HG03442 (cell line): ENCODE data around the gene PPP1R1A.

Experiments
- ATAC-seq: cut with Tn5 transposase; IDR thresholded peaks from one replicate; pipeline ENCODE4 v1.9.1; 2021; ENCODE audit warnings: mild to moderate bottlenecking, moderate library complexity; ENCODE audit not compliant: unreplicated experiment

PPP1R1A gene

GRCh38 chr12:54588110-54588889, at the start of gene PPP1R1A:
Gene PPP1R1A (minus strand): TSS chr12:54588659. CDS start chr12:54588488, 171 bp downstream.
- ATAC-seq, result no peak

GRCh38 chr12:54634795-54635194, 46.3 kb upstream of the PPP1R1A start, which contains the start of gene LACRT:
Gene LACRT (minus strand): TSS chr12:54634895. CDS start chr12:54634841, 54 bp downstream.
- no peak for ATAC-seq

GRCh38 chr12:54631988-54632728, 43.7 kb upstream of the PPP1R1A start:
- ATAC-seq, result no peak

GRCh38 chr12:54631551-54631950, 43.1 kb upstream of the PPP1R1A start:
- no peak for ATAC-seq

- ATAC-seq, result no peak
Observed at GRCh38 chr12:54629925-54630324, 41.5 kb upstream of the PPP1R1A start.

- ATAC-seq, result no peak
Observed at GRCh38 chr12:54628186-54628846, 39.9 kb upstream of the PPP1R1A start.

- no peak for ATAC-seq
Observed at GRCh38 chr12:54627304-54627703, 38.8 kb upstream of the PPP1R1A start.

GRCh38 chr12:54625598-54625997, 37.1 kb upstream of the PPP1R1A start:
- ATAC-seq, result no peak

- ATAC-seq, result no peak
Observed at GRCh38 chr12:54624315-54625279, 36.1 kb upstream of the PPP1R1A start.

- no peak for ATAC-seq
Observed at GRCh38 chr12:54622463-54623183, 34.2 kb upstream of the PPP1R1A start.

- no peak for ATAC-seq
Observed at GRCh38 chr12:54616933-54617680, 28.6 kb upstream of the PPP1R1A start.

- no peak for ATAC-seq
Observed at GRCh38 chr12:54612225-54612750, 23.8 kb upstream of the PPP1R1A start.

- ATAC-seq, result no peak
Observed at GRCh38 chr12:54611715-54612149, 23.3 kb upstream of the PPP1R1A start.

- no peak for ATAC-seq
Observed at GRCh38 chr12:54608769-54609168, 20.3 kb upstream of the PPP1R1A start.

- no peak for ATAC-seq
Observed at GRCh38 chr12:54608156-54608555, 19.7 kb upstream of the PPP1R1A start.

GRCh38 chr12:54606556-54606955, 18.1 kb upstream of the PPP1R1A start:
- ATAC-seq, result no peak

GRCh38 chr12:54605138-54605970, 16.9 kb upstream of the PPP1R1A start:
- ATAC-seq, result no peak

GRCh38 chr12:54604436-54604835, 16.0 kb upstream of the PPP1R1A start:
- ATAC-seq, result no peak
